ENCODE results near the gene KMT2E. TPM values are rescaled to one million over a fixed set of nuclear protein-coding genes. Genes with fewer than 3 reads are reported as not detected.

Gene KMT2E, protein sequence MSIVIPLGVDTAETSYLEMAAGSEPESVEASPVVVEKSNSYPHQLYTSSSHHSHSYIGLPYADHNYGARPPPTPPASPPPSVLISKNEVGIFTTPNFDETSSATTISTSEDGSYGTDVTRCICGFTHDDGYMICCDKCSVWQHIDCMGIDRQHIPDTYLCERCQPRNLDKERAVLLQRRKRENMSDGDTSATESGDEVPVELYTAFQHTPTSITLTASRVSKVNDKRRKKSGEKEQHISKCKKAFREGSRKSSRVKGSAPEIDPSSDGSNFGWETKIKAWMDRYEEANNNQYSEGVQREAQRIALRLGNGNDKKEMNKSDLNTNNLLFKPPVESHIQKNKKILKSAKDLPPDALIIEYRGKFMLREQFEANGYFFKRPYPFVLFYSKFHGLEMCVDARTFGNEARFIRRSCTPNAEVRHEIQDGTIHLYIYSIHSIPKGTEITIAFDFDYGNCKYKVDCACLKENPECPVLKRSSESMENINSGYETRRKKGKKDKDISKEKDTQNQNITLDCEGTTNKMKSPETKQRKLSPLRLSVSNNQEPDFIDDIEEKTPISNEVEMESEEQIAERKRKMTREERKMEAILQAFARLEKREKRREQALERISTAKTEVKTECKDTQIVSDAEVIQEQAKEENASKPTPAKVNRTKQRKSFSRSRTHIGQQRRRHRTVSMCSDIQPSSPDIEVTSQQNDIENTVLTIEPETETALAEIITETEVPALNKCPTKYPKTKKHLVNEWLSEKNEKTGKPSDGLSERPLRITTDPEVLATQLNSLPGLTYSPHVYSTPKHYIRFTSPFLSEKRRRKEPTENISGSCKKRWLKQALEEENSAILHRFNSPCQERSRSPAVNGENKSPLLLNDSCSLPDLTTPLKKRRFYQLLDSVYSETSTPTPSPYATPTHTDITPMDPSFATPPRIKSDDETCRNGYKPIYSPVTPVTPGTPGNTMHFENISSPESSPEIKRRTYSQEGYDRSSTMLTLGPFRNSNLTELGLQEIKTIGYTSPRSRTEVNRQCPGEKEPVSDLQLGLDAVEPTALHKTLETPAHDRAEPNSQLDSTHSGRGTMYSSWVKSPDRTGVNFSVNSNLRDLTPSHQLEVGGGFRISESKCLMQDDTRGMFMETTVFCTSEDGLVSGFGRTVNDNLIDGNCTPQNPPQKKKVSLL (N-terminal part only)
- 9.4 and 30.2 TPM in 2 replicates for polyA plus RNA-seq (2011; rRNA removed)
- polyA plus RNA-seq (2012; cell fraction: cytosol; rRNA removed) = 3.6 and 4.6 TPM in 2 replicates
- polyA plus RNA-seq (2012; cell fraction: nucleus; rRNA removed) = 4.9 and 13.6 TPM in 2 replicates
- polyA plus RNA-seq (2017; fragmentation: RNase III; extraction: RNeasy Plus Mini Kit Qiagen cat#74134 plus additional on column Dnase treatment) = 17.2 to 23.4 TPM (median 19.3 TPM) in 3 replicates
- polyA minus RNA-seq (2011; rRNA and poly(A)+ RNA removed) = 56.7 and 57.6 TPM in 2 replicates

DNA sequence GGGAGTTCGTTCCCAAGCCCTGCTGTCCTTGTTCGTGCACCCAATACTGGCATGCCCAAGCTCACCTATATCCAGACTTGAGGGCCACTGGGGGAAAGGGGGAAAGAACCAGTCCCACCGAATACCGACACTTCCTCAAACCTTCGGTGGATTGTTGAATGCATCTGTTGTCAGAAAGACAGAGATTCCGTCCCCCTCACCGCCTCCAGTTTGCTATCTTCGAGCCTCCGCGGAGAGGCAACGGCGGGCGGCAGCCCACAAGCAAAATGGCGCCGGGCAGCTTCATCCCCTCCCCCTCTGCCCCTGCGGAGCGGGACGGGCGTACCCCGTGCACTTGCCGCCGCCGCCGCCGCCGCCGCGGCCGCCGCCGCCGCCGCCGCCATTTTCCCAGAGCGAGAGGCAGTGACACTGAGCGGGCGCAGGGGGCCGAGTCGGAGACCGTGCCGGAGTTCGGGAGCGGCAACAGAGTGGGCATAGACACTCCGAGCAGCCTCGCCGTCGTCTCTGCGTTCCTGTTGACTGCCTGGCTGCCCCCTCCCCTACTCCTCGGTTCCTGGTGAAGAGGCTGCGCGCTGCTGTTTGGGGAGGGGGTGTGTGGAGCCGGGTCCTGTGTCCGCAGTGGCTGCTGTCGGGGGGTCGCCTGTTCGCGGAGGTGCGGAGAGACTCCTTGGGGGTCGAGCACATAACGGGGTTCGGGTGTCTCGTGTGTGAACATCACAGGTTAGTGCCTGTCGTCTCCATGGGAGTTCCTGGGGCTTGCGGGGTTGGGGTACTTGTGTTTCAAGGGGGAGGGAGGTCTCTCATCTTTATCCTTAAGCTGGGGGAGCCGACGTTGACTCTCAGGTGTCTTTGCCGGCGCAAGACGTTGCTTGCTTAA is at the start of gene KMT2E:
KMT2E (plus strand) TSS at position 390 of the 877 bp plus-strand sequence. CDS start 26,748 bp downstream, outside the sequence.
- no peak for FAIRE-seq
- Histone ChIP-seq H3K4me3 (peak within 1 kb of the TSS; percentile 90), H3K27ac (peak within 1 kb of the TSS; percentile 99 to 100), H3K9me3 (no peaks in the 10 kb centered on the region), H3K4me2 (peak within 1 kb of the TSS; percentile 90), H3K4me1 (peaks cover 49% of the 10 kb centered on the region)
- POLR2A ChIA-PET = interaction anchor here (0.7 to 10.5 kb wide), 14 partner anchors 11 to 518 kb away, joined by 3 to 132 read pairs (median 4); partner anchors contain the start of genes RINT1 and SRPK2
- ATAC-seq = peak; percentile 57 to 65
- under 1% methylated on average over 29 of the region's 69 CpGs for WGBS (ENCODE audit: missing lambda C conversion rate)
- CTCF ChIA-PET = interaction anchor here (0.6 to 3.1 kb wide), 12 partner anchors 9 to 313 kb away, joined by 3 to 13 read pairs (median 4); no protein-coding TSS in a partner anchor
- TF ChIP-seq GATA3 (IDR thresholded peaks at IDR 0.05; ENCODE audit: borderline replicate concordance) = 0 out of 2 replicates have a peak, but pooled peaks have one; percentile 25
- TF ChIP-seq JUN (IDR thresholded peaks at IDR 0.05) = peak in 1 of 2 experiments; percentile 65; a peak in 4 of 5 replicates
- TF ChIP-seq, protein P1, sequence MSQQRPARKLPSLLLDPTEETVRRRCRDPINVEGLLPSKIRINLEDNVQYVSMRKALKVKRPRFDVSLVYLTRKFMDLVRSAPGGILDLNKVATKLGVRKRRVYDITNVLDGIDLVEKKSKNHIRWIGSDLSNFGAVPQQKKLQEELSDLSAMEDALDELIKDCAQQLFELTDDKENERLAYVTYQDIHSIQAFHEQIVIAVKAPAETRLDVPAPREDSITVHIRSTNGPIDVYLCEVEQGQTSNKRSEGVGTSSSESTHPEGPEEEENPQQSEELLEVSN (IDR thresholded peaks at IDR 0.05; ENCODE audit: borderline replicate concordance, low read depth) = peak; percentile 16; the same call in 1 of the 2 replicates
- TF ChIP-seq KDM1A (IDR thresholded peaks at IDR 0.05; ENCODE audit: low read depth) = no peak
- TF ChIP-seq CEBPB (IDR thresholded peaks at IDR 0.05) = no peak
- TF ChIP-seq EHF (CRISPR knock-in tag; IDR thresholded peaks at IDR 0.05) = 0 out of 2 replicates have a peak, but pooled peaks have one; percentile 65
- TF ChIP-seq TFCP2L1 (CRISPR knock-in tag; IDR thresholded peaks at IDR 0.05) = peak; percentile 52; the same call in 1 of the 2 replicates
- TF ChIP-seq, protein P2, sequence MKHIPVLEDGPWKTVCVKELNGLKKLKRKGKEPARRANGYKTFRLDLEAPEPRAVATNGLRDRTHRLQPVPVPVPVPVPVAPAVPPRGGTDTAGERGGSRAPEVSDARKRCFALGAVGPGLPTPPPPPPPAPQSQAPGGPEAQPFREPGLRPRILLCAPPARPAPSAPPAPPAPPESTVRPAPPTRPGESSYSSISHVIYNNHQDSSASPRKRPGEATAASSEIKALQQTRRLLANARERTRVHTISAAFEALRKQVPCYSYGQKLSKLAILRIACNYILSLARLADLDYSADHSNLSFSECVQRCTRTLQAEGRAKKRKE (CRISPR knock-in tag; IDR thresholded peaks at IDR 0.05; ENCODE audit: low read depth) = 0 out of 2 replicates have a peak, but pooled peaks have one; percentile 16
- TF ChIP-seq POLR2A (IDR thresholded peaks at IDR 0.05; ENCODE audit: low read length) = peak; percentile 45; the same call in 1 of the 2 replicates
- TF ChIP-seq RARB (CRISPR knock-in tag; IDR thresholded peaks at IDR 0.05) = 0 out of 2 replicates have a peak, but pooled peaks have one; percentile 19
- TF ChIP-seq FOXS1 (CRISPR knock-in tag; IDR thresholded peaks at IDR 0.05) = no peak
- TF ChIP-seq, protein P3, sequence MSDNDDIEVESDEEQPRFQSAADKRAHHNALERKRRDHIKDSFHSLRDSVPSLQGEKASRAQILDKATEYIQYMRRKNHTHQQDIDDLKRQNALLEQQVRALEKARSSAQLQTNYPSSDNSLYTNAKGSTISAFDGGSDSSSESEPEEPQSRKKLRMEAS (IDR thresholded peaks at IDR 0.05) = peak; percentile 81
- no peak for TF ChIP-seq SREBF2 (IDR thresholded peaks at IDR 0.05)
- TF ChIP-seq FOSL2 (IDR thresholded peaks at IDR 0.05) = no peak
- TF ChIP-seq FOSL2 (CRISPR knock-in tag; IDR thresholded peaks at IDR 0.05) = no peak
- peak; percentile 14; the same call in 1 of the 2 replicates for TF ChIP-seq ZSCAN20 (CRISPR knock-in tag; IDR thresholded peaks at IDR 0.05)
- peak; percentile 64 to 84 for DNase-seq (ENCODE audit: low read depth in 1 of 2, low spot score in 1 of 2)

DNA sequence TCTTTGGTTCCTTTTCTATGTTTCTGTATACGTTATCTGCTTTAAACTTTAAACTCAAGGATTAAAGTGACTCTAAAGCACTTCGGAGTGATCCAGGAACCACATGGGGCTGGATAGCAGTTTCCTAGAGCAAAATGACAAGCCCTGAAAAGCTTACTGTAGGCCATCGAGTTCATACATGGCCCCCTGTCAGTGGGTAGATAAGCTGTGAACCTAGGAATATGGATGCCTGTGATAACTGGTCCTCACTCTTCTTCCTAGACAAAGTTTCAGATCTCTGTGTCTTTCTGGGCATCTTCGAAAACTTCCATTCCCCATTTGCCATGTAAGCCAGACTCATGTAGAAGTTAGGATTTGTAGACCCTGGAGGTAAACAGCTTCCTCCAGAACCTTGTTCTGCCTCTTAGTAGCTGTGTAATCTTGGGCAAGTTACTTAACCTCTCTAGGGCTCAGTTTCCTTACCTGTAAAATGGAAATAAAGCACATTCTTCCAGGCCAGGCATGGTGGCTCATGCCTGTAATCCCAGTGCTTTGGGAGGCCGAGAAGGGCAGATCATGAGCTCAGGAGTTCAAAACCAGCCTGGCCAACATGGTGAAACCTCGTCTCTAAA is 49.3 kb upstream of the KMT2E start:
- ATAC-seq = no peak
- CTCF ChIA-PET = interaction anchor here (3.3 kb wide), 1 partner anchor 15 kb away, joined by 22 read pairs; no protein-coding TSS in a partner anchor
- FAIRE-seq = no peak

More for the DNA sequence above, 49.3 kb upstream of the KMT2E start:
- no peak overlapping the region for H3K4me2 ChIP-seq
- no peak for DNase-seq (ENCODE audit: low read depth in 1 of 2, low spot score in 1 of 2)
- H3K4me3 ChIP-seq = no peak overlapping the region
- WGBS (ENCODE audit: missing lambda C conversion rate) = 77% methylated on average over 6 of the region's 6 CpGs
- H3K4me1 ChIP-seq = peaks cover 21% of the 10 kb centered on the region
- no peaks in the 10 kb centered on the region for H3K9me3 ChIP-seq
- TF ChIP-seq NR3C1 (IDR thresholded peaks at IDR 0.05) (no peak), JUNB (IDR thresholded peaks at IDR 0.05) (no peak), RCOR1 (IDR thresholded peaks at IDR 0.05; ENCODE audit: low read depth, low read length) (no peak)
- TF ChIP-seq, protein P4, sequence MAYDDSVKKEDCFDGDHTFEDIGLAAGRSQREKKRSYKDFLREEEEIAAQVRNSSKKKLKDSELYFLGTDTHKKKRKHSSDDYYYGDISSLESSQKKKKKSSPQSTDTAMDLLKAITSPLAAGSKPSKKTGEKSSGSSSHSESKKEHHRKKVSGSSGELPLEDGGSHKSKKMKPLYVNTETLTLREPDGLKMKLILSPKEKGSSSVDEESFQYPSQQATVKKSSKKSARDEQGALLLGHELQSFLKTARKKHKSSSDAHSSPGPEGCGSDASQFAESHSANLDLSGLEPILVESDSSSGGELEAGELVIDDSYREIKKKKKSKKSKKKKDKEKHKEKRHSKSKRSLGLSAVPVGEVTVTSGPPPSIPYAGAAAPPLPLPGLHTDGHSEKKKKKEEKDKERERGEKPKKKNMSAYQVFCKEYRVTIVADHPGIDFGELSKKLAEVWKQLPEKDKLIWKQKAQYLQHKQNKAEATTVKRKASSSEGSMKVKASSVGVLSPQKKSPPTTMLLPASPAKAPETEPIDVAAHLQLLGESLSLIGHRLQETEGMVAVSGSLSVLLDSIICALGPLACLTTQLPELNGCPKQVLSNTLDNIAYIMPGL (CRISPR knock-in tag; IDR thresholded peaks at IDR 0.05; ENCODE audit: borderline replicate concordance) = no peak
- H3K27ac ChIP-seq = peak overlapping the region; percentile 58 to 79; a peak in 4 of 6 replicates
- POLR2A ChIA-PET = no interaction called here
